Measurements from ENCODE around the gene KREMEN2. TPM values are rescaled to one million over a fixed set of nuclear protein-coding genes. Genes with fewer than 3 reads are reported as not detected.
A peak's percentile ranks its signal among the peaks of the same experiment; 100 is the strongest.
"Not testable (repeated sequence)": the region's sequence is repeated elsewhere in the genome, so short reads cannot be mapped to it uniquely, and the experiment has no call there.

The KREMEN2 gene, protein sequence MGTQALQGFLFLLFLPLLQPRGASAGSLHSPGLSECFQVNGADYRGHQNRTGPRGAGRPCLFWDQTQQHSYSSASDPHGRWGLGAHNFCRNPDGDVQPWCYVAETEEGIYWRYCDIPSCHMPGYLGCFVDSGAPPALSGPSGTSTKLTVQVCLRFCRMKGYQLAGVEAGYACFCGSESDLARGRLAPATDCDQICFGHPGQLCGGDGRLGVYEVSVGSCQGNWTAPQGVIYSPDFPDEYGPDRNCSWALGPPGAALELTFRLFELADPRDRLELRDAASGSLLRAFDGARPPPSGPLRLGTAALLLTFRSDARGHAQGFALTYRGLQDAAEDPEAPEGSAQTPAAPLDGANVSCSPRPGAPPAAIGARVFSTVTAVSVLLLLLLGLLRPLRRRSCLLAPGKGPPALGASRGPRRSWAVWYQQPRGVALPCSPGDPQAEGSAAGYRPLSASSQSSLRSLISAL
- not detected in 2 replicates for total RNA-seq

GRCh38 chr16:2963723-2964474 is at the start of gene KREMEN2:
TSS of gene KREMEN2 (plus strand) at chr16:2964275. CDS start at chr16:2964521, 246 bp downstream.
- no peak for DNase-seq (ENCODE audit: low read depth, low spot score)

- DNase-seq (ENCODE audit: low read depth, low spot score), result no peak
Measured at GRCh38 chr16:2915196-2915929, 48.7 kb upstream of the KREMEN2 start.

- DNase-seq (ENCODE audit: low read depth, low spot score), result no peak
Measured at GRCh38 chr16:2919511-2920255, 44.4 kb upstream of the KREMEN2 start.

GRCh38 chr16:2923481-2923880 is 40.6 kb upstream of the KREMEN2 start:
- no peak for DNase-seq (ENCODE audit: low read depth, low spot score)

GRCh38 chr16:2924901-2925755 is 38.9 kb upstream of the KREMEN2 start:
- DNase-seq (ENCODE audit: low read depth, low spot score), result no peak

DNA sequence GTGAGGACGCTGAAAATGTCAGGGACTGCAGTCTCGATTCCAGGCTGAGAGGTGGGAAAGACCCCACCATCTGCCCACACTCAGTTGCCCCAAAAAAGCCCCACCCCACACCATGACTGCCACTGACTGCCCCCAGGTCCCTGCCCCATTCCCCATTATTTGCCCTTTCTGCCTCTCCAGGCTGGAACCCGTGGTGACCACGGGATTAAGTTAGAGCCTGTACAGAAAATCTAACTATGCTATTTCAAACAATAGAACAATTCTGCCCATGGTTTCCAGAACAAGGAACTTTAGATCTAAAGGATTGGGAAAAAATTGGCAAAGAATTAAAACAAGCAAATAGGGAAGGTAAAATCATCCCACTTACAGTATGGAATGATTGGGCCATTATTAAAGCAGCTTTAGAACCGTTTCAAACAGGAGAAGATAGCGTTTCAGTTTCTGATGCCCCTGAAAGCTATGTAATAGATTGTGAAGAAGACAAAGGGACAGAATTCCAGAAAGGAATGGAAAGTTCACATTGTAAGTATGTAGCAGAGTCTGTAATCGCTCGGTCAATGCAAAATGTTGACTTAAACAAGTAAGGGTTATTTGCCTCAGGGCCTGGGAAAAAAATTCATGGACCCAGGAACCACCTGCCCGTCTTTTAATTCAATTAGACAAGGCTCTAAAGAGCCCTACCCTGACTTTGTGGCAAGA is 38.0 kb upstream of the KREMEN2 start:
- DNase-seq (ENCODE audit: low read depth, low spot score), result no peak

GRCh38 chr16:2926650-2926999 is 37.5 kb upstream of the KREMEN2 start:
- DNase-seq (ENCODE audit: low read depth, low spot score), result no peak

- DNase-seq (ENCODE audit: low read depth, low spot score), result peak; percentile 39
Measured at GRCh38 chr16:2927010-2927646, 36.9 kb upstream of the KREMEN2 start.

DNA sequence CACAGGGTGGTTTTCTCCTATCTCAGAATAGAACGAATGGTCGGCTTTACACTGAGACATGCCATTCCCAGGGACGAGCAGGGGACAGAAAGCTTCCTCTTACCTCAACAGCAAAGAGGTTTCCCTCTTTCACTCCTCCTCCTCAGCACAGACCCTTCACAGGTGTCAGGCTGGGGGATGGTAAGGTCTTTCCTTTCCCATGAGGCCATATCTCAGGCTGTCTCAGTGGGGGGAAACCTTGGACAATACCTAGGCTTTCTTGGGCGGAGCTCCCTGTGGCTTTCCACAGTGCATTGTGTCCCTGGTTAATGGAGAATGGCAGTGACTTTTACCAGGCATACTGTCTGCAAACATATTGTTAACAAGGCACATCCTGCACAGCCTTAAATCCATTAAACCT is 35.9 kb upstream of the KREMEN2 start:
- not testable (repeated sequence) for DNase-seq (ENCODE audit: low read depth, low spot score)

DNA sequence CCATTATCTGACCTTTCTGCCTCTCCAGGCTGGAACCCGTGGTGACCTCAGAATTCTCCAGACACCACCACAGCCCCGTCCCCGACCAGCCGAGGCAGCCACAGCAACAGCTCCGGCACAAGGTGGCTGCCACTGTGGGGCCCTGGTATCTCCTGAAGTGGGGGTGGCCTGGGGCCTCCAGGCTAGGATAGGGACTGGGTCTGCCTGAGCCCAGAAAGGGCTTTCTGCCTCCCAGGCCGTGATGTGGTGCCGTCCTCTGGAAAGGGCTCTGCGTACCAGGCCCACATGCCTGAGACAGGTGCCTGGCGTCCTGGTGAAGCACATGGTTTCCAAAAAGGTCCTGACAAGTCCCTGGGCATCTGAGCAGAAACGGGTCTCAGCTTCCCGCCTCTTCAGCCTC is 35.3 kb upstream of the KREMEN2 start:
- DNase-seq (ENCODE audit: low read depth, low spot score), result no peak

DNA sequence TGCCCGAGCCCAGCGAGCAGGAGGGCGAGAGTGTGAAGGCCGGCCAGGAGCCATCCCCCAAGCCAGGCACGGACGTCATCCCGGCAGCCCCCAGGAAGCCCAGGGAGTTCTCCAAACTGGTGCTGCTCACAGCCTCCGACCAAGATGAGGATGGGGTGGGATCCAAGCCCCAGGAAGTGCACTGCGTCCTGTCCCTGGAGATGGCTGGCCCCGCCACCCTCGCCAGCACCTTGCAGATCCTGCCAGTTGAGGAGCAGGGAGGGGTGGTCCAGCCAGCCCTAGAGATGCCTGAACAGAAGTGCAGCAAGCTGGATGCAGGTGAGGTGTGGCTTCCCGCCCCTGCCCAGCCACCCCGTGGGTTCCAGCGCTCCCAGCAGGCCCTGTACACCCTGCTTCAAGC is 34.4 kb upstream of the KREMEN2 start:
- DNase-seq (ENCODE audit: low read depth, low spot score), result no peak

- no peak for DNase-seq (ENCODE audit: low read depth, low spot score)
Measured at GRCh38 chr16:2930236-2930635, 33.8 kb upstream of the KREMEN2 start.

GRCh38 chr16:2931231-2931914 is 32.7 kb upstream of the KREMEN2 start:
- DNase-seq (ENCODE audit: low read depth, low spot score), result not testable (repeated sequence)

- DNase-seq (ENCODE audit: low read depth, low spot score), result no peak
Measured at GRCh38 chr16:2933136-2933535, 30.9 kb upstream of the KREMEN2 start.

DNA sequence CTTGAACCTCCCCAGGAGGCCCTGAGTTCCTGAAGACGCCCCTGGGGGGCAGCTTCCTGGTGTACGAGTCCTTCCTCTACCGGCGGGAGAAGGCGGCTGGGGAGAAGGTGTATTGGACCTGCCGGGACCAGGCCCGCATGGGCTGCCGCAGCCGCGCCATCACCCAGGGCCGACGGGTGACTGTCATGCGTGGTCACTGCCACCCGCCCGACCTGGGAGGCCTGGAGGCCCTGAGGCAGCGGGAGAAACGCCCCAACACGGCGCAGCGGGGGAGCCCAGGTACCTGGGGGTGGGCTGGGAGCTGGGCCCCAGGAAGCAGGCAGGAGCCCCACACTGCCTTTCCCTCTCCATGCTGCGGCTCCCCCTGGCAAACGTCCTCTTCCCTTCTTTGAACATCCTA is 30.4 kb upstream of the KREMEN2 start:
- no peak for DNase-seq (ENCODE audit: low read depth, low spot score)

- DNase-seq (ENCODE audit: low read depth, low spot score), result no peak
Measured at GRCh38 chr16:2934450-2934849, 29.6 kb upstream of the KREMEN2 start.

GRCh38 chr16:2936436-2937011 is 27.6 kb upstream of the KREMEN2 start:
- no peak for DNase-seq (ENCODE audit: low read depth, low spot score)

GRCh38 chr16:2937170-2937569 is 26.9 kb upstream of the KREMEN2 start:
- DNase-seq (ENCODE audit: low read depth, low spot score), result no peak
